AG10803 (cell line): ENCODE data around the gene PIP4K2C.

Source experiments
- DNase-seq: peaks from one replicate; pipeline ENCODE4 v3.0.0; 2010; ENCODE audit warnings: low read depth
- H3K4me3 ChIP-seq: 2 replicates; pipeline ENCODE4 v1.5.1; 2011; ENCODE audit warnings: mild to moderate bottlenecking, low read length, control low read depth
- CTCF ChIP-seq: conservative IDR thresholded peaks from 2 replicates; pipeline ENCODE4 v1.5.1; 2011; ENCODE audit warnings: mild to moderate bottlenecking, low read length, control low read depth, inconsistent platforms

The PIP4K2C gene

DNA sequence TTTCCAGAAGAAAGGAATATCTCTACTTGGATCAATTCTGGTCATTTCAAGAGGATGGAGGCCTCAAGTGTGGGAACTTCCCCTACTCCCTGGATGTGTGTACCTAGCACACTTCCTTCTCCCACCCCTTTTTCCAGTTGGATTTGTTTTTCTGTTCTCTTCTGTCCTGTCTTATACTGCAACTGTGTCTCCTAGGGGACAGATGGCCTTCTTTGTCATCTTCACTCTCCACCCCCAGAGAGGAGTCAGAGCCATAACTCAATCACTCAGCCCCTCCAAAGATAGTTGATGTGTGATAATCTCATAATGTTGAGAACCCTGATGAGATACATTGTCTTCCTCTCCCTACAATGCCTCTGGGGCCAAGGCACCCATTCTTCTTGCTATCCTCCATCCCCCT lies 11.6 kb downstream of the PIP4K2C start:
- no peak overlapping the region for H3K4me3 ChIP-seq
- DNase-seq, result no peak
- no peak for TF ChIP-seq CTCF

DNA sequence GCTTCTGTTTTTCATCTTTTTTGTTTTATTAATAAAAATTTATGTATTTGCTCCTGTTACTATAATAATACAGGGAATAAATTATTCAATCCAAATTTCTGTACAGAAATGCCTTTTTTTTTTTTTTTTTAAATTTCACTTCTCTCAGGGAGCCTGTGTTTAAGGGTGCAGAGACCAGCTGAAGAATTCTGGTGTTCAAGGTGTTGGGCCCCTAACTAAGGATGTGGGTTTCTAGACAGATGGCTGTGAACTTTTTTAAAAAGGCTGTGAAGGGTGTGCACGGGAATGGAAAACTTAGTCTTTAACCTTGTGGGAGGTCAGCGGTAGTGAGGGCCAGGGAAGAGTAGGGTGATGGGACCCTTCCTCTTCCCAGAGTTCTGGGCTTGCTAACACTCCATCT lies 12.3 kb downstream of the PIP4K2C start:
- DNase-seq, result no peak
- no peak overlapping the region for H3K4me3 ChIP-seq
- TF ChIP-seq CTCF, result no peak

DNA sequence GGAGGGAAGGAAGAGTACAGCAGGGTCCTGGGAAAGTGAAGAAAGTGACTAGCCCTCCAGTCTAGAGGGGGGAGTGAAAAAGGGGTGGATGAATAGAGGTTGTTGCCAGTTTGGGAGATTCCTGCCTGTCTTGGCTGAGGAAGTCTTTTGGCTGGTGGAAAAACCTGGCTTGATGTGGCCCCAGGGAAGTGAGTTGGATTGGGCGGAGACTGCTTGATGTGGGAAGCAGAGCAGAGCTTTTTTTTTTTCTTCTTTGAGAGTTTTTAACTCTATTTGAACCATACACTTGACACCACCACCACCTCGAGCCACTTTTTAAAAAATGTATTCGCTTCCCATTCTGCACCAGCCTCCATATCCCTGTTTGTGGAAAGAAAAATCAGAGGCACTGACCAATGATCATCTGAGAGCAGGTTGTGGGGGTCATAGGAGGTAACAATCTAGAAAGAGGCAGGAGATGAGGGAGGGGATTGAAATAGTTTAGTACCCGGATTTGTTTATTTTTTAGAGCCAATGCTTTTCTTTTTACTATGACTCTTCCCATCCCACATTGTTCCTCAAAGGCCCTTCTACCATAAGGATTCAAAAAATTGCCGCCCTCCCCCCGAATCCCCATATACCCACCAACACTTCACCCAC lies 12.9 kb downstream of the PIP4K2C start:
- TF ChIP-seq CTCF, result no peak
- H3K4me3 ChIP-seq, result peak overlapping the region; percentile 75
- DNase-seq, result peak; percentile 48

DNA sequence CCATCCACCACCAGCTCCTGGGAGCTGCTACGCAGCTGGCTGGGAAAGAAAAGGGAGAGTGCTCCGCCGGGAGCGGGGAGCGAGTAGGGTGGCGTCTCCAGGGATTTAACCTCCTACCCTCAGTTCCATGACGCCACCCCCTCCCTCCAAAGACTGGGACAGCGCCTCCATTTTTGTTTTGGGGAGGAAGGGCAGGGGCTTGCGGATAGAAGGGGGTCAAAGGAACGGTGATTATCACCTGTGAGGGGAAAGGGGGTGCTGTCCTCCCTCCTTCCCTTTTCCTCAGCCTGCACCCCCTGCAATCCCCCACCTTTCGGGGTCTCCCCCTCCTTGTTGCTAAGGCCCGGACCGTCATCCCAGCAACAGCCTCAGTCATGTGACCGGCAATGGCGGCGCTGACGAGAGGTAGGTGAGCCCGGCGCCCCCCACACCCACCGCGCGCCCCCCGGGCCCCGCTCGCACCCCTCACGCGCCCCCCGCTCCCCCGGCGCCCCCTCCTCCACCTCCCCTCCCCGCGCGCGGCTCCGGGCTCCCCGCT lies 13.5 kb downstream of the PIP4K2C start, which contains the start of gene DTX3:
Gene DTX3 (plus strand): TSS at position 371 of the 538 bp plus-strand sequence. CDS start 1,694 bp downstream, outside the sequence.
- peak within 1 kb of the TSS; percentile 75 for H3K4me3 ChIP-seq
- DNase-seq, result peak; percentile 20
- no peak for TF ChIP-seq CTCF

- DNase-seq, result peak; percentile 29
- no peak for TF ChIP-seq CTCF
- H3K4me3 ChIP-seq, result peak overlapping the region; percentile 75
Measured at GRCh38 chr12:57604992-57605810, 14.2 kb downstream of the PIP4K2C start.

GRCh38 chr12:57605811-57606311 lies 14.9 kb downstream of the PIP4K2C start:
- DNase-seq, result no peak
- peak overlapping the region; percentile 75 for H3K4me3 ChIP-seq
- TF ChIP-seq CTCF, result no peak
